ENCODE measurements around the gene IER3.

Gene IER3

GRCh38 chr6:30789606-30790005, 45.3 kb upstream of the IER3 start:
- TF ChIP-seq ZBTB8A (tag by site-specific recombination; IDR thresholded peaks at IDR 0.05) (no peak), ZNF157 (tag by site-specific recombination; IDR thresholded peaks at IDR 0.05) (no peak), IKZF3 (tag by site-specific recombination; IDR thresholded peaks at IDR 0.05) (no peak), ZNF2 (tag by site-specific recombination; IDR thresholded peaks at IDR 0.05) (no peak), AEBP2 (tag by site-specific recombination; IDR thresholded peaks at IDR 0.05; ENCODE audit: borderline replicate concordance) (no peak), ELK4 (IDR thresholded peaks at IDR 0.05; ENCODE audit: borderline replicate concordance, low read depth, low read length) (no peak), ZNF629 (tag by site-specific recombination; IDR thresholded peaks at IDR 0.05) (no peak), SCRT2 (tag by site-specific recombination; IDR thresholded peaks at IDR 0.05) (no peak), BCL11A (tag by site-specific recombination; IDR thresholded peaks at IDR 0.05; ENCODE audit: low read depth) (no peak), ZNF658 (tag by site-specific recombination; IDR thresholded peaks at IDR 0.05) (no peak), ZFP69B (tag by site-specific recombination; IDR thresholded peaks at IDR 0.05) (no peak), ZNF132 (tag by site-specific recombination; IDR thresholded peaks at IDR 0.05; ENCODE audit: borderline replicate concordance) (no peak)
- TF ChIP-seq, protein P1, sequence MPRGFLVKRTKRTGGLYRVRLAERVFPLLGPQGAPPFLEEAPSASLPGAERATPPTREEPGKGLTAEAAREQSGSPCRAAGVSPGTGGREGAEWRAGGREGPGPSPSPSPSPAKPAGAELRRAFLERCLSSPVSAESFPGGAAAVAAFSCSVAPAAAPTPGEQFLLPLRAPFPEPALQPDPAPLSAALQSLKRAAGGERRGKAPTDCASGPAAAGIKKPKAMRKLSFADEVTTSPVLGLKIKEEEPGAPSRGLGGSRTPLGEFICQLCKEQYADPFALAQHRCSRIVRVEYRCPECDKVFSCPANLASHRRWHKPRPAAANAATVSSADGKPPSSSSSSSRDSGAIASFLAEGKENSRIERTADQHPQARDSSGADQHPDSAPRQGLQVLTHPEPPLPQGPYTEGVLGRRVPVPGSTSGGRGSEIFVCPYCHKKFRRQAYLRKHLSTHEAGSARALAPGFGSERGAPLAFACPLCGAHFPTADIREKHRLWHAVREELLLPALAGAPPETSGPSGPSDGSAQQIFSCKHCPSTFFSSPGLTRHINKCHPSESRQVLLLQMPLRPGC (tag by site-specific recombination; IDR thresholded peaks at IDR 0.05): no peak
- TF ChIP-seq, protein P2, sequence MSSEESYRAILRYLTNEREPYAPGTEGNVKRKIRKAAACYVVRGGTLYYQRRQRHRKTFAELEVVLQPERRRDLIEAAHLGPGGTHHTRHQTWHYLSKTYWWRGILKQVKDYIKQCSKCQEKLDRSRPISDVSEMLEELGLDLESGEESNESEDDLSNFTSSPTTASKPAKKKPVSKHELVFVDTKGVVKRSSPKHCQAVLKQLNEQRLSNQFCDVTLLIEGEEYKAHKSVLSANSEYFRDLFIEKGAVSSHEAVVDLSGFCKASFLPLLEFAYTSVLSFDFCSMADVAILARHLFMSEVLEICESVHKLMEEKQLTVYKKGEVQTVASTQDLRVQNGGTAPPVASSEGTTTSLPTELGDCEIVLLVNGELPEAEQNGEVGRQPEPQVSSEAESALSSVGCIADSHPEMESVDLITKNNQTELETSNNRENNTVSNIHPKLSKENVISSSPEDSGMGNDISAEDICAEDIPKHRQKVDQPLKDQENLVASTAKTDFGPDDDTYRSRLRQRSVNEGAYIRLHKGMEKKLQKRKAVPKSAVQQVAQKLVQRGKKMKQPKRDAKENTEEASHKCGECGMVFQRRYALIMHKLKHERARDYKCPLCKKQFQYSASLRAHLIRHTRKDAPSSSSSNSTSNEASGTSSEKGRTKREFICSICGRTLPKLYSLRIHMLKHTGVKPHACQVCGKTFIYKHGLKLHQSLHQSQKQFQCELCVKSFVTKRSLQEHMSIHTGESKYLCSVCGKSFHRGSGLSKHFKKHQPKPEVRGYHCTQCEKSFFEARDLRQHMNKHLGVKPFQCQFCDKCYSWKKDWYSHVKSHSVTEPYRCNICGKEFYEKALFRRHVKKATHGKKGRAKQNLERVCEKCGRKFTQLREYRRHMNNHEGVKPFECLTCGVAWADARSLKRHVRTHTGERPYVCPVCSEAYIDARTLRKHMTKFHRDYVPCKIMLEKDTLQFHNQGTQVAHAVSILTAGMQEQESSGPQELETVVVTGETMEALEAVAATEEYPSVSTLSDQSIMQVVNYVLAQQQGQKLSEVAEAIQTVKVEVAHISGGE (tag by site-specific recombination; conservative IDR thresholded peaks at IDR 0.05; ENCODE audit: low read depth): no peak
- ChIA-PET CTCF (interaction anchor here (0.9 to 4.4 kb wide), 3 partner anchors 32 to 59 kb away, joined by 3 to 24 read pairs (median 6); no protein-coding TSS in a partner anchor), POLR2A (interaction anchor here (1.7 to 2.9 kb wide), 2 partner anchors 8 to 11 kb away, joined by 4 to 10 read pairs; no protein-coding TSS in a partner anchor)
- H3K9me3 ChIP-seq (ENCODE audit: control insufficient read depth, insufficient read depth, low read depth, low read length): no peaks in the 10 kb centered on the region
- no peaks in the 10 kb centered on the region for H3K4me1 ChIP-seq (ENCODE audit: control insufficient read depth, insufficient read depth, low read length)
- H3K4me3 ChIP-seq (ENCODE audit: low read depth, low read length): no peak overlapping the region
- no peaks in the 10 kb centered on the region for H3K36me3 ChIP-seq (ENCODE audit: control insufficient read depth in 2 of 2, insufficient read depth in 1 of 2, low read length in 2 of 2)
- no peak overlapping the region for H3K27ac ChIP-seq (ENCODE audit: extremely low read depth, low read depth, low read length)

DNA sequence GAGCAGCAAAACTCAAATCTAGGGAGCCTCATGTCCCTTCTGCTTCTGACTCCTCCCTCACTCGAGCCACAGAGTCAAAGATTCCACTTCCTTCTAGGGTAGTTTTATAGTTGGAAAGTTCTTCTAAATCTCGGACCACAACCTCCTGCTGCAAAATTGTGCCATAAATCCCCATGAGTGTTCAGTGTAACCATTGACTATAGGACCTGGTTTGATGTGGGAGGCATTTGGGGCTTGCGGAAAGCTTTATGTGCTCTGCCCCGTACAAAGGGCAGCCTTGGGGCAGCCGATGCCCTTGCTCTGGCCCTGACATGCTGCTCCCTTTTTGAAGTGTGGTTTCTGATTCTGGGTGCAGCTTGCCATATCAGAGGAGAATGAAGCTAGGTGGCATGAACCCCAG, 43.6 kb upstream of the IER3 start:
- Histone ChIP-seq H3K4me3 (ENCODE audit: low read depth, low read length) (no peak overlapping the region), H3K9me3 (ENCODE audit: control insufficient read depth, insufficient read depth, low read depth, low read length) (no peaks in the 10 kb centered on the region), H3K4me1 (ENCODE audit: control insufficient read depth, insufficient read depth, low read length) (no peaks in the 10 kb centered on the region), H3K27ac (ENCODE audit: extremely low read depth, low read depth, low read length) (no peak overlapping the region), H3K36me3 (ENCODE audit: control insufficient read depth in 2 of 2, insufficient read depth in 1 of 2, low read length in 2 of 2) (no peaks in the 10 kb centered on the region)
- POLR2A ChIA-PET: interaction anchor here (1.7 kb wide), 1 partner anchor 12 kb away, joined by 4 read pairs; no protein-coding TSS in a partner anchor
- CTCF ChIA-PET: interaction anchor here (0.6 to 1.5 kb wide), 3 partner anchors 57 to 252 kb away, joined by 3 to 6 read pairs (median 4); no protein-coding TSS in a partner anchor
- TF ChIP-seq ZNF501 (tag by site-specific recombination; IDR thresholded peaks at IDR 0.05): no peak
- no peak for TF ChIP-seq ZNF202 (tag by site-specific recombination; IDR thresholded peaks at IDR 0.05; ENCODE audit: borderline replicate concordance)
- no peak for TF ChIP-seq ZNF23 (tag by site-specific recombination; IDR thresholded peaks at IDR 0.05; ENCODE audit: borderline replicate concordance)
- TF ChIP-seq ZNF548 (tag by site-specific recombination; IDR thresholded peaks at IDR 0.05): no peak
- no peak for TF ChIP-seq ZNF791 (tag by site-specific recombination; IDR thresholded peaks at IDR 0.05)
- no peak for TF ChIP-seq PRDM6 (tag by site-specific recombination; IDR thresholded peaks at IDR 0.05)
- TF ChIP-seq, protein P3, sequence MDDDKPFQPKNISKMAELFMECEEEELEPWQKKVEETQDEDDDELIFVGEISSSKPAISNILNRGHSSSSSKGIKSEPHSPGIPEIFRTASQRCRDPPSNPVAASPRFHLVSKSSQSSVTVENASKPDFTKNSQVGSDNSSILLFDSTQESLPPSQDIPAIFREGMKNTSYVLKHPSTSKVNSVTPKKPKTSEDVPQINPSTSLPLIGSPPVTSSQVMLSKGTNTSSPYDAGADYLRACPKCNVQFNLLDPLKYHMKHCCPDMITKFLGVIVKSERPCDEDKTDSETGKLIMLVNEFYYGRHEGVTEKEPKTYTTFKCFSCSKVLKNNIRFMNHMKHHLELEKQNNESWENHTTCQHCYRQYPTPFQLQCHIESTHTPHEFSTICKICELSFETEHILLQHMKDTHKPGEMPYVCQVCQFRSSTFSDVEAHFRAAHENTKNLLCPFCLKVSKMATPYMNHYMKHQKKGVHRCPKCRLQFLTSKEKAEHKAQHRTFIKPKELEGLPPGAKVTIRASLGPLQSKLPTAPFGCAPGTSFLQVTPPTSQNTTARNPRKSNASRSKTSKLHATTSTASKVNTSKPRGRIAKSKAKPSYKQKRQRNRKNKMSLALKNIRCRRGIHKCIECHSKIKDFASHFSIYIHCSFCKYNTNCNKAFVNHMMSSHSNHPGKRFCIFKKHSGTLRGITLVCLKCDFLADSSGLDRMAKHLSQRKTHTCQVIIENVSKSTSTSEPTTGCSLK (tag by site-specific recombination; IDR thresholded peaks at IDR 0.05): no peak
- no peak for TF ChIP-seq ZNF707 (tag by site-specific recombination; IDR thresholded peaks at IDR 0.05)
